NOMO-1 treated with dmso at 0.1 percent for 144 hours (cell line): Measurements from ENCODE around the gene MFAP5.
"Not testable (repeated sequence)": the region's sequence is repeated elsewhere in the genome, so short reads cannot be mapped to it uniquely, and the experiment has no call there.

Experiments used
- DNase-seq: peaks from one replicate; lab custom pipeline; 2025; ENCODE audit not compliant: unreplicated experiment; lab: John Stamatoyannopoulos, UW

Gene MFAP5

DNA sequence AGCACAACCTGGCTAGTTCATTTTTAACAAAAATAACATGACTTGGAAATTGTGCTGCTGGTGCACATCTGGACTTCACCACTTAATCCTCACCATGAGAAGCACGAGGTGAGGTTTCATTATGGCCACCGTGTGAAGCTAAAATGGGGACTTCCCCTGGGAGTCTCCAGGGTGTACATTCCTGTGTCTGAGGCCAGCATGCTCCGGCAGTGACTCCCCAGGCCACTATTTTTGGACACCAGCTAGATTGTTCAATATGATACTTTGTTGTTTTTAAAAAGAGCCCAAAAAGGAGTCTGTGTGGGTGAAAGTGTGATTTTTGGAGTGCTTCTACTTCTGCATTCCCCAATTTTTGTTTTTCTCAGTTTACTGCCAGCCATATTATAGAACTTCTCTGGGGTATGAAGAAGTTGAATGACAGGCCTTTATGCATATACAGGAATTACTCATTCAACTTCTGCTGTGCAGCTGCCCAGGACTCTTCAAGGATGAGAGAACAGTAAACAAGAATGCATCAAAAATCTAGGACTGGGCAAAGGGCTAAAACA, 33.1 kb downstream of the MFAP5 start:
- DNase-seq: no peak

DNA sequence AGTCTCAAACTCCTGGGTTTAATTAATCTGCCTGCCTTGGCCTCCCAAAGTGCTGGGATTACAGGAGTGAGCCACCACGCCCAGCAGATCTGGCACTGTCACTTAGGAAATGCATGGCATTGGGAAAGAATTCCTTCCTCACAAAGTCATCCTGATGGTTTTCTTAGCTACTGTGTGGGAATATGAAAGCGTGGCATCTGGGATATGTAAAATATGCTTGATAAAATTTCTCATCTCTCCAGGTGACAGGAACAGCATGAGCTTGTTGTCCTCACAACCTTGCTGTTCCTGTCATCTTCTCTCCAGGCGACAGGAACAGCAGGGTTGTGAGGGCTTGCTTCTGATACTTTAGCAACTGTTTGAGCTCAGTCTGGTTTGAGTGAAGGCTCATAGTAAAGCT, 33.9 kb downstream of the MFAP5 start:
- DNase-seq: no peak

DNA sequence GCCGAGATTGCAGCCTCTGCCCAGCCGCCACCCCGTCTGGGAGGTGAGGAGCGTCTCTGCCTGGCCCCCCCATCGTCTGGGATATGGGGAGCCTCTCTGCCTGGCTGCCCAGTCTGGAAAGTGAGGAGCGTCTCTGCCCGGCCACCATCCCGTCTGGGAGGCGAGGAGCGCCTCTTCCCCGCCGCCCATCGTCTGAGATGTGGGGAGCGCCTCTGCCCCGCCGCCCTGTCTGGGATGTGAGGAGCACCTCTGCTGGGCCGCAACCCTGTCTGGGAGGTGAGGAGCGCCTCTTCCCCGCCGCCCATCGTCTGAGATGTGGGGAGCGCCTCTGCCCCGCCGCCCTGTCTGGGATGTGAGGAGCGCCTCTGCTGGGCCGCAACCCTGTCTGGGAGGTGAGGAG, 37.9 kb downstream of the MFAP5 start:
- not testable (repeated sequence) for DNase-seq

- no peak for DNase-seq
Observed at GRCh38 chr12:8622646-8623045, 40.0 kb downstream of the MFAP5 start.

GRCh38 chr12:8615206-8615605, 47.4 kb downstream of the MFAP5 start:
- DNase-seq: no peak

DNA sequence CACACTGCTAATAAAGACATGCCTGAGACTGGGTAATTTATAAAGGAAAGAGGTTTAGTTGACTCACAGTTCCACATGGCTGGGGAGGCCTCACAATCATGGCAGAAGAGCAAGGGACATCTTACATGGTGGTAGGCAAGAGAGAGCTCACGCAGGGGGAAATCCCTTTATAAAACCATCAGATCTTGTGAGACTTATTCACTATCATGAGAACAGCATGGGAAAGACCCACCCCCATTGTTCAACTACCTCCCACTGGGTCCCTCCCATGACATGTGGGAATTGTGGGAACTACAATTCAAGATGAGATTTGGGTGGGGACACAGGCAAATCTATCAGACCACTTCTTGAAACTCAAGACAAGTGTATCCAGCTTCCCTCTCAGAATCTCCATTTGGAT, 48.7 kb downstream of the MFAP5 start:
- not testable (repeated sequence) for DNase-seq

- DNase-seq: no peak
Observed at GRCh38 chr12:8612629-8613028, 50.0 kb downstream of the MFAP5 start, which contains the start of gene AICDA. Gene AICDA (minus strand): TSS chr12:8612859. CDS start chr12:8612767, 92 bp downstream.

GRCh38 chr12:8609061-8609570, 53.5 kb downstream of the MFAP5 start:
- DNase-seq: no peak

GRCh38 chr12:8606890-8607289, 55.7 kb downstream of the MFAP5 start:
- DNase-seq: no peak

- DNase-seq: no peak
Observed at GRCh38 chr12:8605057-8605456, 57.6 kb downstream of the MFAP5 start.

GRCh38 chr12:8603856-8604255, 58.8 kb downstream of the MFAP5 start:
- no peak for DNase-seq

DNA sequence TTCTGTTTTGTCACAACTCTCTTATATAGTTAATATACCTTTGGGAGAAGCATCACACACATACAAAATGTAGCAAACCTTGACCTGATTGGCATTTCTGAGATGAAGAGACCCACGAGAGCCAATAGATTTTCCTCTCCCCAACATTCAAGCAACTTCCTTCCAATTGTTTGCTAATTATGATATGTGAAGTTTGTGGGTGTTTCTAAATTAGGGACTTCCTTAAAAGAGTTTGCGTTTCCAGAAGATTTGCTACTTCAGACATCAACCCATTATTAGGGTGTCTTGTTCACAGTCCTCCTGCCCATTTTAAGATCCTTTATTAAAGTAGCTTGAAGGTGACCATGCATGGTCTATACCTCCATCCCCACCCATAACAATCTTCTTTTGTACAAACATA, 59.3 kb downstream of the MFAP5 start:
- DNase-seq: no peak

GRCh38 chr12:8596561-8596960, 66.1 kb downstream of the MFAP5 start:
- DNase-seq: no peak
